Suprapubic skin (tissue), 4 donors: ENCODE results near the gene FAM227A. TPM values are rescaled to one million over a fixed set of nuclear protein-coding genes. Genes with fewer than 3 reads are reported as not detected.

Experiments used
- DNase-seq, 2 donors: peaks; one replicate each; pipeline ENCODE4 v3.0.0-alpha.2; 2019; ENCODE audit warnings: low spot score in 2 of 2
- H3K27ac ChIP-seq: fragments of 200-600 bp; sonication (generic); one replicate; pipeline ENCODE4 v1.5.1; 2019
- H3K27me3 ChIP-seq: fragments of 200-600 bp; sonication (generic); one replicate; pipeline ENCODE4 v1.5.1; 2019
- H3K36me3 ChIP-seq: fragments of 200-600 bp; sonication (generic); one replicate; pipeline ENCODE4 v1.5.1; 2019
- H3K4me1 ChIP-seq: fragments of 200-600 bp; sonication (generic); one replicate; pipeline ENCODE4 v1.5.1; 2019
- H3K4me3 ChIP-seq: fragments of 200-600 bp; sonication (generic); one replicate; pipeline ENCODE4 v1.5.1; 2019; ENCODE audit warnings: mild to moderate bottlenecking
- H3K9me3 ChIP-seq: fragments of 200-600 bp; sonication (generic); one replicate; pipeline ENCODE4 v1.5.1; 2019
- CTCF ChIP-seq, 2 donors: fragments of 200-600 bp in 1 of 2; fragments of 450-650 bp in 1 of 2; sonication (generic) in 1 of 2; IDR thresholded peaks; one replicate each; pipeline ENCODE4 v1.5.1; 2016 to 2019; ENCODE audit warnings: antibody characterized with exemption in 2 of 2, mild to moderate bottlenecking in 1 of 2, moderate library complexity in 1 of 2
- EP300 ChIP-seq: sonication (generic); formaldehyde crosslinking; IDR thresholded peaks from one replicate; pipeline ENCODE4 v1.6.1; 2017; ENCODE audit warnings: antibody characterized with exemption
- POLR2A ChIP-seq, 2 donors: fragments of 450-650 bp; IDR thresholded peaks; one replicate each; pipeline ENCODE4 v1.6.1; 2017; ENCODE audit warnings: antibody characterized with exemption in 2 of 2, mild to moderate bottlenecking in 2 of 2, moderate library complexity in 2 of 2
- POLR2AphosphoS5 ChIP-seq, 3 donors: sonication (generic); formaldehyde crosslinking; IDR thresholded peaks; one replicate each; pipeline ENCODE4 v1.6.1; 2017; ENCODE audit warnings: antibody characterized with exemption in 3 of 3
- WGBS: methylation state at CpG from one replicate; pipeline ENCODE4 v1.1.5; 2018; 5-methylcytosine and 5-hydroxymethylcytosine counted together
- total RNA-seq, 4 donors: library from RNA; depleted of rRNA; stranded (reverse); fragments of >200 nt; gene quantifications; one replicate each; pipeline ENCODE4 v1.1.0, GENCODE V29; 2016

The FAM227A gene
- total RNA-seq, 4 donors from 2014 or later, result 0.89 to 6.2 (median 2.2) TPM

DNA sequence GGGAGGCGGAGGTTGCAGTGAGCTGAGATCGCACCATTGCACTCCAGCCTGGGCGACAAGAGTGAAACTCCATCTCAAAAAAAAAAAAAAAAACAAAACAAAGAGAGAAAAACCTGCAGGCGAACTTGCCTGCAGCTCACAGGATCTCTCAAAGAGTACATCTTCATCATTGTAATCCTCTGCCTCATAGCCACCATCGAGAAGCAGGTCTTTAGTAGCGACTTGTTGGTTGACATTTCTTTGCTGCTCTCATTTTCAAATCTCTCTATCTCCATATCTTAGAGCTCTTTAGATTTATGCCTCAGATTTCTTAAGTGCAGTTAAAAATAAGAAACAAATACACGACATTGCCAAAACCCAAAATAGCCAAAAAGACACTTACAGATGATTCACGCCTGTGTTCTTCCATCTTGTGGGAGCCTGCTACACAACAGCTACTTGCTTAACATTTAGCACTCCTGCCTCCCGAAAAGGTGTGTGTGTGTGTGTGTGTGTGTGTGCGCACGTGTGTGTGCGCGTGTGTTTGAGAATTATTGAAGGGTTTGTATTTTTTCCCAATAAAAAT lies 14.6 kb downstream of the FAM227A start:
- no peak for DNase-seq
- Histone ChIP-seq H3K27me3 (no peaks in the 10 kb centered on the region), H3K4me3 (no peak overlapping the region), H3K27ac (no peak overlapping the region), H3K4me1 (peaks cover 4% of the 10 kb centered on the region), H3K36me3 (no peaks in the 10 kb centered on the region), H3K9me3 (no peaks in the 10 kb centered on the region)
- WGBS, result 71% methylated on average over 13 of the region's 13 CpGs
- no peak for TF ChIP-seq POLR2AphosphoS5 (IDR thresholded peaks at IDR 0.05)
- TF ChIP-seq POLR2A (IDR thresholded peaks at IDR 0.05), result no peak
- no peak for TF ChIP-seq CTCF (IDR thresholded peaks at IDR 0.05)
- TF ChIP-seq EP300, result no peak

DNA sequence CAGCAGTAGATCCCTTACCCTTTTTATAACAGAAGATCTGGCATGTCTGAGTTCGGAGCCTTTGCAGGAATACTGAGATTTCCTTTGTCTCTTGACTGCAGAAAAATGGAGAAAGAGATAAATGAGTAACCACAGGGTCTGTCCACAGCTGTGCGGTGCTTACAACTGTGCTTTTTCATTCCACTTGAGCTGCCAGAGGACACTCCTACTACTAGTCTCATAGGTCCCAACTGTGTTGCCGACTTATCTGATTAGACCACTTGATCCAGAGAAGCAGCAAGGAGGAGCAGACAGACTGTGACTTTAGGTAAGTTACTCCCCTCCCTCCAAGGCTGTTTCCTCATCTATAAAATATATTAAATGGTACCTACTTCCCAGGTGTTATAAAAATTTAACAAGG lies 17.5 kb downstream of the FAM227A start:
- no peak overlapping the region for H3K27ac ChIP-seq
- no peak for DNase-seq
- no peaks in the 10 kb centered on the region for H3K9me3 ChIP-seq
- H3K4me1 ChIP-seq, result no peaks in the 10 kb centered on the region
- H3K4me3 ChIP-seq, result no peak overlapping the region
- 98% methylated on average over 3 of the region's 3 CpGs for WGBS
- TF ChIP-seq POLR2A (IDR thresholded peaks at IDR 0.05) (no peak), CTCF (IDR thresholded peaks at IDR 0.05) (no peak), POLR2AphosphoS5 (IDR thresholded peaks at IDR 0.05) (no peak), EP300 (no peak)
- H3K36me3 ChIP-seq, result no peaks in the 10 kb centered on the region
- no peaks in the 10 kb centered on the region for H3K27me3 ChIP-seq

DNA sequence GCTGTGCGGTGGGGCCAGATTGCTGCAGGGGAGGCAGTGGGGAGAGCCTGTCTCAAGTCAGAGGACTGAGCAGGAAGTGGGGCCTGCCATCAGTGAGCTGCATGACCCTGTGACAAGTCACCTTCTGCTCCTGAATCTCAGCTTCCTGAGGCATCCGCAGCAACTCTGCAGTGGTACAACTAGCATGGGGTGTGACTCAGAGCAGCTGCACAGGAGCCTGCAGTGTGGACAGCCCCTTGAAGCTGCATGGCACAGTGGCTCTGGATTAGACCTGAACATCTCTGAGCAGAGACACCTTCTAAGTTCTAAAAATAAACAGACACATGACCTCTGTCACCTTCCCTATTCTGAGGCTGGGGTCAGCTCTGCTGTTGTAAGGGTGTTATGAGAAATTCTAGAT lies 18.0 kb downstream of the FAM227A start:
- 87% methylated on average over 2 of the region's 2 CpGs for WGBS
- DNase-seq, result no peak
- Histone ChIP-seq H3K4me3 (no peak overlapping the region), H3K27ac (no peak overlapping the region), H3K27me3 (no peaks in the 10 kb centered on the region), H3K36me3 (no peaks in the 10 kb centered on the region), H3K9me3 (no peaks in the 10 kb centered on the region), H3K4me1 (no peaks in the 10 kb centered on the region)
- TF ChIP-seq CTCF (IDR thresholded peaks at IDR 0.05) (no peak), POLR2A (IDR thresholded peaks at IDR 0.05) (no peak), EP300 (no peak), POLR2AphosphoS5 (IDR thresholded peaks at IDR 0.05) (no peak)

DNA sequence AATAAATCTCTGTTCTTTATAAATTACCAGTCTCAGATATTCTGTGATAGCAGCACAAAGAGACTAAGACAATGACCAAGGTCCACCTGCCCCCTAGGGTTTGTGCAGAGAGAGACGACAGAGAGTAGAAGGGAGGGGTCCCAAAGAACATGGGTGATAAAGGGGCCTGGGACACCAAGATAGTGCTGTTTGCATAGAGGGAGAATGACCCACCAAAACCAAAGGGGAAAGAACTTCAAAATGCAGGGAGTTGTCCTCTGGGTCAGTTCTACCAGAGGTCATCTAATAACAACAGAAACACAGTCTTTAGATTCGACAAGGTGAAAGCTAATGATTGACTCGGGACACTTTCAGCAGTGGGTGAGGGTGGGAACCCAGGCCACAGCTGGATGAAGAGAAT lies 23.7 kb downstream of the FAM227A start:
- Histone ChIP-seq H3K4me3 (no peak overlapping the region), H3K36me3 (peaks cover 4% of the 10 kb centered on the region), H3K4me1 (no peaks in the 10 kb centered on the region), H3K27me3 (no peaks in the 10 kb centered on the region), H3K9me3 (no peaks in the 10 kb centered on the region), H3K27ac (no peak overlapping the region)
- WGBS, result 84% methylated on average over 3 of the region's 3 CpGs
- TF ChIP-seq POLR2A (IDR thresholded peaks at IDR 0.05), result no peak
- TF ChIP-seq CTCF (IDR thresholded peaks at IDR 0.05), result no peak
- no peak for TF ChIP-seq POLR2AphosphoS5 (IDR thresholded peaks at IDR 0.05)
- no peak for TF ChIP-seq EP300
- no peak for DNase-seq

DNA sequence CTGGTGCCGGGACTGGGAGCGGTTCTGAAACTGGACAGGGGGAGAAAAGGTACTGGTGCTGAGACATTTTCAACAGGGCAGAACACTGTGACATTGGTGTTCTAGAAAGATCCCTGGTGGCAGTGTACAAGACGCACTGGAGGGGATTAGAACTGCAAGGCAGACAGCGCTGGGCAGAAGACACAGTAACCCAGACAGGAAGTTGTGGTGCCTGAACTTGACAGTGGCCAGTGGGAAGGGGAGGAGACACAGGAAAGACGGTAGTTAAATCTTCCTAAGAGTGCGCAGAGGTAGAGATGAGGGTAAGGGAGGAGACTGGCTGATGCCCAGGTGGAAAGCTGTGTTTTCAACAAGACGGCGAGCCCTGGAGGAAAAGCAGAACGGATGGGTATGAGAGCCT lies 24.5 kb downstream of the FAM227A start:
- no peak overlapping the region for H3K4me3 ChIP-seq
- no peaks in the 10 kb centered on the region for H3K4me1 ChIP-seq
- DNase-seq, result no peak
- no peak overlapping the region for H3K27ac ChIP-seq
- WGBS, result 79% methylated on average over 9 of the region's 9 CpGs
- no peaks in the 10 kb centered on the region for H3K27me3 ChIP-seq
- TF ChIP-seq POLR2A (IDR thresholded peaks at IDR 0.05), result no peak
- no peak for TF ChIP-seq CTCF (IDR thresholded peaks at IDR 0.05)
- no peak for TF ChIP-seq EP300
- TF ChIP-seq POLR2AphosphoS5 (IDR thresholded peaks at IDR 0.05), result no peak
- H3K9me3 ChIP-seq, result no peaks in the 10 kb centered on the region
- peaks cover 4% of the 10 kb centered on the region for H3K36me3 ChIP-seq
